ENCODE data around the gene MTAP. TPM values are rescaled to one million over a fixed set of nuclear protein-coding genes. Genes with fewer than 3 reads are reported as not detected.
A peak's percentile ranks its signal among the peaks of the same experiment; 100 is the strongest.

MTAP gene
- total and polyA plus RNA-seq, 2 experiments from 2014 or later = 29.8 to 44.8 TPM

GRCh38 chr9:21833090-21833801 lies 30.8 kb downstream of the MTAP start:
- no peak for TF ChIP-seq EZH2phosphoT487 (IDR thresholded peaks at IDR 0.05; ENCODE audit: insufficient read depth, low read depth)
- no peak for TF ChIP-seq EZH2 (IDR thresholded peaks at IDR 0.05; ENCODE audit: insufficient read depth, poor library complexity, severe bottlenecking)
- Histone ChIP-seq H3K4me3 (no peak overlapping the region), H3K9me2 (ENCODE audit: insufficient read depth) (no peaks in the 10 kb centered on the region; the same call in 1 of the 2 replicates), H3K9ac (no peak overlapping the region), H3K9me3 (ENCODE audit: low read depth) (no peaks in the 10 kb centered on the region), H3K27me3 (replicated peaks; ENCODE audit: insufficient read depth) (no peaks in the 10 kb centered on the region), H3K27ac (peak overlapping the region; percentile 91), H4K20me1 (ENCODE audit: insufficient read depth) (no peaks in the 10 kb centered on the region), H3K4me1 (ENCODE audit: insufficient read depth) (peaks cover 54% of the 10 kb centered on the region), H3F3A (ENCODE audit: insufficient read depth) (peaks cover 72% of the 10 kb centered on the region), H3K79me2 (ENCODE audit: insufficient read depth) (peaks cover 70% of the 10 kb centered on the region), H3K4me2 (ENCODE audit: unreplicated experiment) (no peak overlapping the region), H2AFZ (no peak overlapping the region), H3K36me3 (ENCODE audit: low read depth) (peaks cover 27% of the 10 kb centered on the region; the same call in 1 of the 2 replicates)
- in situ Hi-C loops (cut with MboI) = no loop called here
- no peak for DNase-seq
- WGBS, 2 experiments (ENCODE audit: low coverage in 1 of 2, low lambda C conversion rate in 2 of 2, missing lambda C conversion rate in 2 of 2) = 88 to 89% methylated on average over 8 of the region's 8 CpGs

- peaks cover 63% of the 10 kb centered on the region for H3K79me2 ChIP-seq (ENCODE audit: insufficient read depth)
- H3K4me2 ChIP-seq (ENCODE audit: unreplicated experiment) = no peak overlapping the region
- DNase-seq = no peak
- in situ Hi-C loops (cut with MboI) = no loop called here
- H3K27me3 ChIP-seq (replicated peaks; ENCODE audit: insufficient read depth) = no peaks in the 10 kb centered on the region
- H3K9me3 ChIP-seq (ENCODE audit: low read depth) = no peaks in the 10 kb centered on the region
- no peak overlapping the region for H2AFZ ChIP-seq
- H4K20me1 ChIP-seq (ENCODE audit: insufficient read depth) = no peaks in the 10 kb centered on the region
- H3K36me3 ChIP-seq (ENCODE audit: low read depth) = peaks cover 24% of the 10 kb centered on the region
- peaks cover 71% of the 10 kb centered on the region for H3F3A ChIP-seq (ENCODE audit: insufficient read depth)
- no peak overlapping the region for H3K9ac ChIP-seq
- no peaks in the 10 kb centered on the region; the same call in 1 of the 2 replicates for H3K9me2 ChIP-seq (ENCODE audit: insufficient read depth)
- TF ChIP-seq EZH2 (IDR thresholded peaks at IDR 0.05; ENCODE audit: insufficient read depth, poor library complexity, severe bottlenecking) (no peak), EZH2phosphoT487 (IDR thresholded peaks at IDR 0.05; ENCODE audit: insufficient read depth, low read depth) (no peak)
- H3K4me1 ChIP-seq (ENCODE audit: insufficient read depth) = peaks cover 54% of the 10 kb centered on the region
- WGBS, 2 experiments (ENCODE audit: low coverage in 1 of 2, low lambda C conversion rate in 2 of 2, missing lambda C conversion rate in 2 of 2) = 78 to 90% methylated on average over 3 of the region's 3 CpGs
- no peak overlapping the region for H3K27ac ChIP-seq
- no peak overlapping the region for H3K4me3 ChIP-seq
Observed at GRCh38 chr9:21835121-21835520, 32.7 kb downstream of the MTAP start.

GRCh38 chr9:21836437-21837161 lies 34.2 kb downstream of the MTAP start:
- H2AFZ ChIP-seq = no peak overlapping the region
- TF ChIP-seq EZH2 (IDR thresholded peaks at IDR 0.05; ENCODE audit: insufficient read depth, poor library complexity, severe bottlenecking) (no peak), EZH2phosphoT487 (IDR thresholded peaks at IDR 0.05; ENCODE audit: insufficient read depth, low read depth) (no peak)
- 1 to 2% methylated on average over 7 of the region's 7 CpGs for WGBS, 2 experiments (ENCODE audit: low coverage in 1 of 2, low lambda C conversion rate in 2 of 2, missing lambda C conversion rate in 2 of 2)
- no peaks in the 10 kb centered on the region for H4K20me1 ChIP-seq (ENCODE audit: insufficient read depth)
- peak overlapping the region; percentile 51 for H3K9ac ChIP-seq
- H3F3A ChIP-seq (ENCODE audit: insufficient read depth) = peaks cover 56% of the 10 kb centered on the region
- in situ Hi-C loops (cut with MboI) = no loop called here
- H3K4me1 ChIP-seq (ENCODE audit: insufficient read depth) = peaks cover 41% of the 10 kb centered on the region
- no peaks in the 10 kb centered on the region for H3K27me3 ChIP-seq (replicated peaks; ENCODE audit: insufficient read depth)
- H3K9me3 ChIP-seq (ENCODE audit: low read depth) = no peaks in the 10 kb centered on the region
- peak overlapping the region; percentile 92 for H3K27ac ChIP-seq
- H3K4me3 ChIP-seq = peak overlapping the region; percentile 26
- H3K79me2 ChIP-seq (ENCODE audit: insufficient read depth) = peaks cover 54% of the 10 kb centered on the region
- H3K4me2 ChIP-seq (ENCODE audit: unreplicated experiment) = peak overlapping the region; percentile 58
- peaks cover 29% of the 10 kb centered on the region for H3K36me3 ChIP-seq (ENCODE audit: low read depth)
- peak; percentile 97 for DNase-seq
- no peaks in the 10 kb centered on the region; the same call in 1 of the 2 replicates for H3K9me2 ChIP-seq (ENCODE audit: insufficient read depth)

- Histone ChIP-seq H3K9ac (no peak overlapping the region), H3K4me1 (ENCODE audit: insufficient read depth) (peaks cover 32% of the 10 kb centered on the region), H3K79me2 (ENCODE audit: insufficient read depth) (peaks cover 53% of the 10 kb centered on the region), H2AFZ (no peak overlapping the region), H3K9me3 (ENCODE audit: low read depth) (no peaks in the 10 kb centered on the region), H3K36me3 (ENCODE audit: low read depth) (peaks cover 36% of the 10 kb centered on the region), H3K27me3 (replicated peaks; ENCODE audit: insufficient read depth) (no peaks in the 10 kb centered on the region), H3K4me3 (no peak overlapping the region), H3K9me2 (ENCODE audit: insufficient read depth) (no peaks in the 10 kb centered on the region; the same call in 1 of the 2 replicates), H3K4me2 (ENCODE audit: unreplicated experiment) (no peak overlapping the region), H3K27ac (peak overlapping the region; percentile 92), H4K20me1 (ENCODE audit: insufficient read depth) (no peaks in the 10 kb centered on the region), H3F3A (ENCODE audit: insufficient read depth) (peaks cover 49% of the 10 kb centered on the region)
- WGBS, 2 experiments (ENCODE audit: low coverage in 1 of 2, low lambda C conversion rate in 2 of 2, missing lambda C conversion rate in 2 of 2) = 92 to 94% methylated on average over 6 of the region's 6 CpGs
- no peak for TF ChIP-seq EZH2 (IDR thresholded peaks at IDR 0.05; ENCODE audit: insufficient read depth, poor library complexity, severe bottlenecking)
- no peak for TF ChIP-seq EZH2phosphoT487 (IDR thresholded peaks at IDR 0.05; ENCODE audit: insufficient read depth, low read depth)
- in situ Hi-C loops (cut with MboI) = no loop called here
- no peak for DNase-seq
Observed at GRCh38 chr9:21837501-21837900, 35.1 kb downstream of the MTAP start.
